NCI-H345 treated with DMSO at 0.1 percent for 48 hours (cell line): ENCODE results near the gene SCYGR6.

Source experiments
- DNase-seq: peaks from one replicate; lab custom pipeline; 2025; ENCODE audit not compliant: unreplicated experiment; lab: John Stamatoyannopoulos, UW

The SCYGR6 gene

GRCh38 chr2:227716501-227716900 is 8.1 kb downstream of the SCYGR6 start:
- no peak for DNase-seq

GRCh38 chr2:227713291-227713690 is 11.3 kb downstream of the SCYGR6 start:
- no peak for DNase-seq

DNA sequence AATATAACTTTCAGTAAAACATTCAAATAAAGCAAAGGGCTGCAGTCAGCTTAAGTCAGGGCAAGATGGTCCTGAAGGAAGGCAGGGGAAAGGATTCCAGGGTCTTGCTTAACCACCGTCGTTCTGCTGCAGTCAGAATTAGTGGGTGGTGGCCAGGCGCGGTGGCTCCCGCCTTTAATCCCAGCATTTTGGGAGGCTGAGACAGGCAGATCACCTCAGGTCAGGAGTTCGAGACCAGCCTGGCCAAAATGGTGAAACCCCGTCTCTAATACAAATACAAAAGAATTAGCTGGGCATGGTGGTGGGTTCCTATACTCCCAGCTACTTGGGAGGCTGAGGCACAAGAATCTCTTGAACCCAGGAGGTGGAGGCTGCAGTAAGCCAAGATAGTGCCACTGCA is 13.6 kb downstream of the SCYGR6 start:
- DNase-seq = no peak

DNA sequence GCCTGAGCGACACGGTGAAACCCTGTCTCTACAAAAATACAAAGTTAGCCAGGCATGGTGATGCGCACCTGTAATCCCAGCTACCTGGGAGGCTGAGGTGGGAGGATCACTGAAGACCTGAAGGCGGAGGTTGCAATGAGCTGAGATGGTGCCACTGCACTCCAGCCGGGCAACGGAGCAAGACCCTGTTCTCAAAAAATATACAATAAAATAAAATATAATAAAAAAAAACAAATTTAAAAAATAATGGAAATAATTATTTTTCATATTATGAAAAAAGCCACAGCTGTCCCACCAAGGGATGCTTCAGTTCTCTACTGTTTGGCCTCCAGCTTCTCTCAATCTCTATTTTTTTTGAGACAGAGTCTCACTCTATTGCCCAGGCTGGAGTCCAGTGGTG is 17.2 kb downstream of the SCYGR6 start:
- DNase-seq = no peak

GRCh38 chr2:227706859-227707258 is 17.7 kb downstream of the SCYGR6 start:
- DNase-seq = no peak

GRCh38 chr2:227703961-227704360 is 20.6 kb downstream of the SCYGR6 start:
- no peak for DNase-seq

DNA sequence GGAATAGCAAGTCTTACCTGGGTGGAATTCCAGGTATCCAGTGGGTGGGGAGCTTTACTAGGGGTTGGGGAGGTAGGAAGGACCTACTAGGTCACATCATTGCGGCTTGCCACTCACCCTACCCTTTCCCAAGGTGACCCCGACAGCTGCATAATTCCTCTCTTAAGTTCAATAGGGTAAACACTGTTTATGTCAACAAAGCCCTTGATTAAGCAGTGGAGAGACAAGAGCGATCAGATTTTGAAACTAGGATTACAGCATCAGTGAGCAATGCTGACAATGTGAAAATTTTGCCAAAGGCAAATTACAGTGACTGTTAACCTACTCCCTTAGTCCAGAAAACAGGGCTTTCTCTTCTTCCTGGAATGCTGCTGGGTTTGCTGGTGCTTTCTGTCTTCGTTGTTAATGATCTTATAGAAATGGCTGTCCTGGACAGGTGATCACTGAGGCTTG is 21.3 kb downstream of the SCYGR6 start:
- DNase-seq = no peak

GRCh38 chr2:227701556-227701955 is 23.0 kb downstream of the SCYGR6 start:
- no peak for DNase-seq

GRCh38 chr2:227696990-227697679 is 27.4 kb downstream of the SCYGR6 start:
- DNase-seq = no peak

- DNase-seq = no peak
These were observed 37.4 kb downstream of the SCYGR6 start for GRCh38 chr2:227687189-227687588.

DNA sequence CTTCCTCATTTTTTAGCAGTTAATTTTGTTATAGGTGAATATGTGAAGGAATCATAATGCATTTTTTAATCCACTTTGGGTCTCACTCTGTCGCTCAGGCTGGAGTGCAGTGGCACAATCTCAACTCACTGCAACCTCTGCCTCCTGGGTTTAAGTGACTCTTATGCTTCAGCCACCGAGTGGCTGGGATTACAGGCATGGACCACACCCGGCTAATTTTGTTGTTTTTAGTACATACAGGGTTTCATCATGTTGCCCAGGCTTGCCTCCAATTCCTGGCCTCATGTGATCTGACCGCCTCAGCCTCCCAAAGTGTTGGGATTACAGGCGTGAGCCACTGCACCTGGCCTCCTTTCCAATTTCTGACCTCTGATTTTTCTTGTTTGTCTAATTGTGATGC is 40.3 kb downstream of the SCYGR6 start:
- no peak for DNase-seq

DNA sequence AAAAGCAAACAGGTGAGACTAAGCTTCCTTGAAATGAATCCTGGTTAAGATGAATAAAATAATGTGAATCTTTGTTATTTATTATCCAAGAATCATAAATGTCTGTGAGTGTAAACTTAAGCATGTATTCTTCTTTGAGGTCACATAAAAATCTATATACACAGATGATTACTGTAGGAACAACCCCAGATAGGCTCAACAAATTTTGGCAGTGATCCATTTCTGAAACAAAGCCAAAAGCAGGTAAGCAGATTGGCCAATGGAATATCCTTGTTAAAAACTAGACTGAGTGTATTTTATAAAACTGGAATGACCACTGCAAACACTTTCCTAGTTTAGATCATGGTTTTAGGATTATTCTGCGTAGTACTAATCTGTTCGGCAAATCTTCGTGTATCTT is 46.6 kb downstream of the SCYGR6 start:
- no peak for DNase-seq

DNA sequence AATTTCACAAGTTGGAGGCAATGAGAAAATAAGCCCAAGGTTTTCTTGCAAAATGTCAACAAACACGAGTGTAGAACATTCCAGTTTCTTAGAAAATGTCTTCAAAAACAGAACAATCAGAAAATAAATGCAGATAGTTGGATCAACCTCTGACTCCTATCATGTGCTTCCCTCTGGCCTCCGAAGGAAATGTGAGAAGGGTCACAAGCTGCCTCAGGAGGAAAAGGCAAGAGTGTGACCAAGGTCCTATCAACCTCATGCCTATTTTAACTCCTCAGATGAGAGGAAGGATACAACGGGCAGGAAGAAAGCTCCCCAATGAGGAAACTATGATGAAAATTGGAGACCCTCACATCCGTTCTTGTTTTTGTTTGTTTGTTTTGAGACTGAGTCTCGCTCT is 50.1 kb downstream of the SCYGR6 start:
- DNase-seq = no peak
